GM23338 (cell line): ENCODE measurements around the gene CACNA2D3.

Source experiments
- CREB1 ChIP-seq: fragments of 250-450 bp; sonication (Bioruptor Pico); IDR thresholded peaks from 2 replicates; pipeline ENCODE4 v1.5.0; 2020; ENCODE audit warnings: low read depth, mild to moderate bottlenecking, moderate library complexity
- CTCF ChIP-seq, 2 experiments: fragments of 200-600 bp in 1 of 2; sonication (generic) in 1 of 2; conservative IDR thresholded peaks; 2 replicates each; pipeline versions ENCODE4 v1.5.1 to v1.6.1; 2016 to 2017; ENCODE audit warnings: antibody characterized with exemption in 2 of 2, low read depth in 2 of 2, mild to moderate bottlenecking in 2 of 2, moderate library complexity in 1 of 2
- ETS1 ChIP-seq: IDR thresholded peaks from 2 replicates; pipeline ENCODE4 v1.6.1; 2016; ENCODE audit warnings: antibody characterized with exemption
- EZH2 ChIP-seq: fragments of 200-600 bp; sonication (generic); IDR thresholded peaks from one replicate; pipeline ENCODE4 v1.8.0; 2017; ENCODE audit warnings: antibody characterized with exemption, mild to moderate bottlenecking, low read depth; ENCODE audit not compliant: unreplicated experiment
- EZH2phosphoT487 ChIP-seq: fragments of 200-600 bp; sonication (generic); IDR thresholded peaks from one replicate; pipeline ENCODE4 v1.8.1; 2018; ENCODE audit warnings: antibody characterized with exemption; ENCODE audit not compliant: unreplicated experiment
- JUNB ChIP-seq: IDR thresholded peaks from one replicate; pipeline ENCODE4 v1.6.1; 2016; ENCODE audit warnings: antibody characterized with exemption; ENCODE audit not compliant: unreplicated experiment
- NANOG ChIP-seq: IDR thresholded peaks from 2 replicates; pipeline ENCODE4 v1.6.1; 2016; ENCODE audit warnings: antibody characterized with exemption, borderline replicate concordance
- POLR2AphosphoS5 ChIP-seq: IDR thresholded peaks from 2 replicates; pipeline ENCODE4 v1.6.1; 2016; ENCODE audit warnings: antibody characterized with exemption, low read depth
- REST ChIP-seq: IDR thresholded peaks from one replicate; pipeline ENCODE4 v1.6.1; 2018; ENCODE audit warnings: antibody characterized with exemption; ENCODE audit not compliant: unreplicated experiment
- STAT1 ChIP-seq: IDR thresholded peaks from one replicate; pipeline ENCODE4 v1.6.1; 2016; ENCODE audit warnings: antibody characterized with exemption; ENCODE audit not compliant: unreplicated experiment
- ZNF114 ChIP-seq: fragments of 250-450 bp; sonication (Bioruptor Pico); IDR thresholded peaks from 2 replicates; pipeline ENCODE4 v1.5.0; 2020; ENCODE audit warnings: mild to moderate bottlenecking, moderate library complexity
- ZNF331 ChIP-seq: fragments of 250-450 bp; sonication (Bioruptor Pico); IDR thresholded peaks from 2 replicates; pipeline ENCODE4 v1.5.0; 2020; ENCODE audit warnings: low read depth, mild to moderate bottlenecking, moderate library complexity
- ZNF462 ChIP-seq: fragments of 250-450 bp; sonication (Bioruptor Pico); IDR thresholded peaks from 2 replicates; pipeline ENCODE4 v1.5.0; 2020; ENCODE audit warnings: mild to moderate bottlenecking, moderate library complexity

GRCh38 chr3:54093491-54094248, 28.7 kb upstream of the CACNA2D3 start:
- no peak for TF ChIP-seq CTCF (conservative IDR thresholded peaks at IDR 0.05; ENCODE audit: low read depth in 2 of 2)
- no peak for TF ChIP-seq ZNF331
- TF ChIP-seq POLR2AphosphoS5, result no peak
- no peak for TF ChIP-seq REST
- TF ChIP-seq STAT1, result no peak
- TF ChIP-seq EZH2phosphoT487, result no peak
- no peak for TF ChIP-seq EZH2
- no peak for TF ChIP-seq ETS1
- TF ChIP-seq JUNB, result no peak
- TF ChIP-seq CREB1 (CRISPR knock-in tag), result no peak
- TF ChIP-seq NANOG, result no peak
- TF ChIP-seq ZNF114 (CRISPR knock-in tag), result no peak
- no peak for TF ChIP-seq ZNF462 (CRISPR knock-in tag)
